Vagina (tissue), 2 donors: Measurements from ENCODE around the gene RETREG1. TPM values are rescaled to one million over a fixed set of nuclear protein-coding genes. Genes with fewer than 3 reads are reported as not detected.

Experiments used
- DNase-seq, 2 donors: peaks; one replicate each; pipeline ENCODE4 v3.0.0-alpha.2; 2017; ENCODE audit errors: extremely low spot score in 2 of 2
- H3K27ac ChIP-seq: fragments of 200-600 bp; sonication (generic); one replicate; pipeline ENCODE4 v1.5.1; 2019
- H3K27me3 ChIP-seq: fragments of 200-600 bp; sonication (generic); one replicate; pipeline ENCODE4 v1.5.1; 2019
- H3K36me3 ChIP-seq, 2 donors: fragments of 200-600 bp; sonication (generic); one replicate each; pipeline ENCODE4 v1.5.1; 2017 to 2019
- H3K4me1 ChIP-seq: fragments of 200-600 bp; sonication (generic); one replicate; pipeline ENCODE4 v1.5.1; 2019
- H3K4me3 ChIP-seq, 2 donors: fragments of 200-600 bp; sonication (generic); 1 replicate in 1 of 2; 2 replicates in 1 of 2; pipeline ENCODE4 v1.5.1; 2016 to 2019
- H3K9me3 ChIP-seq: fragments of 200-600 bp; sonication (generic); one replicate; pipeline ENCODE4 v1.5.1; 2019
- POLR2A ChIP-seq, 2 donors: fragments of 450-650 bp; IDR thresholded peaks; one replicate each; pipeline ENCODE4 v1.6.1; 2017; ENCODE audit warnings: antibody characterized with exemption in 2 of 2, mild to moderate bottlenecking in 2 of 2, moderate library complexity in 2 of 2
- POLR2AphosphoS5 ChIP-seq, 2 donors: sonication (generic); formaldehyde crosslinking; IDR thresholded peaks; one replicate each; pipeline ENCODE4 v1.9.0; 2017; ENCODE audit warnings: antibody characterized with exemption in 2 of 2, mild to moderate bottlenecking in 2 of 2, low read depth in 1 of 2; ENCODE audit not compliant: insufficient read depth in 1 of 2
- intact Hi-C: fragments of 100-400 bp; cut with DNase I; formaldehyde crosslinking; loops from one replicate; pipeline ENCODE4 v1.15.1; 2023
- small RNA-seq: library from RNA; depleted of rRNA; stranded (forward); fragments of <200 nt; gene quantifications from one replicate; pipeline ENCODE3, GENCODE V24; 2016
- total RNA-seq: library from RNA; depleted of rRNA; stranded (reverse); fragments of >200 nt; gene quantifications from one replicate; pipeline ENCODE4 v1.2.3, GENCODE V29; 2016
- TF ChIP-seq, protein P1 (sequence below), 3 experiments: fragments of 450-650 bp in 2 of 3; fragments of 200-600 bp in 1 of 3; sonication (generic) in 1 of 3; IDR thresholded peaks; one replicate each; pipeline ENCODE4 v1.5.1; 2017 to 2019; ENCODE audit warnings: antibody characterized with exemption in 3 of 3, mild to moderate bottlenecking in 2 of 3, moderate library complexity in 2 of 3

The RETREG1 gene
- total RNA-seq, 1 donor from 2014 or later: 27.7 TPM

DNA sequence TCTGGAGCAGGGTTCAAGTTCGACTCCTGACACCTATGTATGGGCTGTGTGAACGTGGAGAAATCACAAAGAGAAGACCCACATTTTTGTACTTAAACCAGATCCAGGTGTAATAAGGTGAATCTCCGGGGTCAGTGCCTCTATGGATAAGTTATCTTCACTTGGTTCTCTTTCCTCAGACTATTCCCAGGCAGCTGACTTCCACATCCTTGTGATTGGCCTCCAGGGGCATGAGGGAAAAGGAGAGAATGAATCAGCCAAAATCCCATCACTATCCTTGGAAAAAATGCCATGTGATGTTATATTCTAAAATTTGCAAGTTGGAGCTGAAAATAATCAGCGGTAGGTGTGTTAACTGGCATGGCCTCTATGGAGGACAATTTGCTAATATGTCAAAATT is 188.4 kb downstream of the RETREG1 start:
- DNase-seq: no peak
- intact Hi-C loops: no loop called here
- no peak overlapping the region for H3K27ac ChIP-seq
- H3K27me3 ChIP-seq: no peaks in the 10 kb centered on the region
- TF ChIP-seq POLR2A (IDR thresholded peaks at IDR 0.05) (no peak), POLR2AphosphoS5 (IDR thresholded peaks at IDR 0.05; ENCODE audit: insufficient read depth in 1 of 2, low read depth in 1 of 2) (no peak)
- TF ChIP-seq, protein P1, sequence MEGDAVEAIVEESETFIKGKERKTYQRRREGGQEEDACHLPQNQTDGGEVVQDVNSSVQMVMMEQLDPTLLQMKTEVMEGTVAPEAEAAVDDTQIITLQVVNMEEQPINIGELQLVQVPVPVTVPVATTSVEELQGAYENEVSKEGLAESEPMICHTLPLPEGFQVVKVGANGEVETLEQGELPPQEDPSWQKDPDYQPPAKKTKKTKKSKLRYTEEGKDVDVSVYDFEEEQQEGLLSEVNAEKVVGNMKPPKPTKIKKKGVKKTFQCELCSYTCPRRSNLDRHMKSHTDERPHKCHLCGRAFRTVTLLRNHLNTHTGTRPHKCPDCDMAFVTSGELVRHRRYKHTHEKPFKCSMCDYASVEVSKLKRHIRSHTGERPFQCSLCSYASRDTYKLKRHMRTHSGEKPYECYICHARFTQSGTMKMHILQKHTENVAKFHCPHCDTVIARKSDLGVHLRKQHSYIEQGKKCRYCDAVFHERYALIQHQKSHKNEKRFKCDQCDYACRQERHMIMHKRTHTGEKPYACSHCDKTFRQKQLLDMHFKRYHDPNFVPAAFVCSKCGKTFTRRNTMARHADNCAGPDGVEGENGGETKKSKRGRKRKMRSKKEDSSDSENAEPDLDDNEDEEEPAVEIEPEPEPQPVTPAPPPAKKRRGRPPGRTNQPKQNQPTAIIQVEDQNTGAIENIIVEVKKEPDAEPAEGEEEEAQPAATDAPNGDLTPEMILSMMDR (IDR thresholded peaks at IDR 0.05): no peak
- H3K36me3 ChIP-seq: no peaks in the 10 kb centered on the region
- H3K4me1 ChIP-seq: no peaks in the 10 kb centered on the region
- H3K9me3 ChIP-seq: no peaks in the 10 kb centered on the region
- H3K4me3 ChIP-seq: no peak overlapping the region

GRCh38 chr5:16427587-16427986 is 189.2 kb downstream of the RETREG1 start:
- no peaks in the 10 kb centered on the region for H3K9me3 ChIP-seq
- no peak for TF ChIP-seq POLR2A (IDR thresholded peaks at IDR 0.05)
- no peak for TF ChIP-seq POLR2AphosphoS5 (IDR thresholded peaks at IDR 0.05; ENCODE audit: insufficient read depth in 1 of 2, low read depth in 1 of 2)
- TF ChIP-seq, protein P1 (IDR thresholded peaks at IDR 0.05): no peak
- intact Hi-C loops: no loop called here

More at GRCh38 chr5:16427587-16427986, 189.2 kb downstream of the RETREG1 start:
- no peaks in the 10 kb centered on the region for H3K27me3 ChIP-seq
- H3K4me1 ChIP-seq: no peaks in the 10 kb centered on the region
- H3K27ac ChIP-seq: no peak overlapping the region
- no peaks in the 10 kb centered on the region for H3K36me3 ChIP-seq
- H3K4me3 ChIP-seq: no peak overlapping the region
- DNase-seq: no peak

Small RNA genes within 50 kb of the gene (small RNA-seq; reads per million reads assigned to genes)
- not detected for gene RF00019

Other genes with a start within 250 kb of the RETREG1 start
- gene ZNF622, start 151.2 kb downstream of the RETREG1 start, total RNA-seq: 19.4 TPM